Tibial nerve (tissue), 4 donors: ENCODE data around the gene MRPS34. TPM values are rescaled to one million over a fixed set of nuclear protein-coding genes. Genes with fewer than 3 reads are reported as not detected.

Source experiments
- DNase-seq, 2 donors: peaks; one replicate each; pipeline ENCODE4 v3.0.0-alpha.2; 2019; ENCODE audit warnings: low spot score in 2 of 2
- H3K27ac ChIP-seq, 4 donors: fragments of 200-600 bp; sonication (generic) in 3 of 4; one replicate each; pipeline ENCODE4 v1.5.1; 2017 to 2019; ENCODE audit warnings: mild to moderate bottlenecking in 1 of 4
- H3K27me3 ChIP-seq, 2 donors: fragments of 200-600 bp; sonication (generic) in 1 of 2; one replicate each; pipeline versions ENCODE4 v1.5.1 to v1.6.0; 2017 to 2019
- H3K36me3 ChIP-seq, 3 donors: fragments of 200-600 bp; sonication (generic); one replicate each; pipeline ENCODE4 v1.5.1; 2018 to 2019
- H3K4me1 ChIP-seq, 4 donors: fragments of 200-600 bp; sonication (generic) in 3 of 4; one replicate each; pipeline ENCODE4 v1.5.1; 2017 to 2019
- H3K4me3 ChIP-seq, 4 donors: fragments of 200-600 bp; sonication (generic) in 3 of 4; one replicate each; pipeline ENCODE4 v1.5.1; 2017 to 2019; ENCODE audit warnings: mild to moderate bottlenecking in 1 of 4, moderate library complexity in 1 of 4
- H3K9me3 ChIP-seq, 4 donors: fragments of 200-600 bp; sonication (generic) in 3 of 4; one replicate each; pipeline ENCODE4 v1.5.1; 2017 to 2019
- CTCF ChIP-seq, 5 experiments: fragments of 200-600 bp in 3 of 5; fragments of 450-650 bp in 2 of 5; sonication (generic) in 3 of 5; IDR thresholded peaks; one replicate each; pipeline ENCODE4 v1.5.1; 2016 to 2019; ENCODE audit warnings: antibody characterized with exemption in 5 of 5, mild to moderate bottlenecking in 3 of 5, moderate library complexity in 2 of 5
- EP300 ChIP-seq, 2 donors: sonication (generic); formaldehyde crosslinking; IDR thresholded peaks; one replicate each; pipeline ENCODE4 v1.6.1; 2017; ENCODE audit warnings: antibody characterized with exemption in 2 of 2, mild to moderate bottlenecking in 1 of 2
- POLR2A ChIP-seq, 2 donors: fragments of 450-650 bp; IDR thresholded peaks; one replicate each; pipeline ENCODE4 v1.6.1; 2017; ENCODE audit warnings: antibody characterized with exemption in 2 of 2, mild to moderate bottlenecking in 2 of 2, moderate library complexity in 2 of 2
- WGBS, 2 donors: methylation state at CpG; one replicate each; pipeline ENCODE4 v1.1.5; 2018; 5-methylcytosine and 5-hydroxymethylcytosine counted together
- total RNA-seq, 4 donors: library from RNA; depleted of rRNA; stranded (reverse); fragments of >200 nt; gene quantifications; one replicate each; pipeline ENCODE4 v1.1.0, GENCODE V29; 2016

Gene MRPS34
- total RNA-seq, 4 donors from 2014 or later, result 58.1 to 121 (median 81.0) TPM

GRCh38 chr16:1759511-1759910 is 13.4 kb downstream of the MRPS34 start:
- Histone ChIP-seq H3K4me1 (peaks cover 0 to 13% (median 0%) of the 10 kb centered on the region in 4 donors), H3K9me3 (no peaks in the 10 kb centered on the region), H3K4me3 (no peak overlapping the region), H3K36me3 (peaks cover 0 to 98% (median 20%) of the 10 kb centered on the region in 3 donors), H3K27me3 (no peaks in the 10 kb centered on the region), H3K27ac (no peak overlapping the region)
- TF ChIP-seq CTCF (IDR thresholded peaks at IDR 0.05) (no peak), POLR2A (IDR thresholded peaks at IDR 0.05) (no peak), EP300 (IDR thresholded peaks at IDR 0.05) (no peak)
- 92 to 93% methylated on average over 20 to 21 of the region's 21 CpGs for WGBS, 2 donors
- no peak for DNase-seq

GRCh38 chr16:1758923-1759322 is 14.0 kb downstream of the MRPS34 start:
- Histone ChIP-seq H3K27me3 (no peaks in the 10 kb centered on the region), H3K27ac (no peak overlapping the region), H3K9me3 (no peaks in the 10 kb centered on the region), H3K4me1 (peaks cover 0 to 8% (median 0%) of the 10 kb centered on the region in 4 donors), H3K36me3 (peaks cover 0 to 98% (median 18%) of the 10 kb centered on the region in 3 donors), H3K4me3 (no peak overlapping the region)
- TF ChIP-seq CTCF (IDR thresholded peaks at IDR 0.05) (no peak), EP300 (IDR thresholded peaks at IDR 0.05) (no peak), POLR2A (IDR thresholded peaks at IDR 0.05) (no peak)
- 77 to 83% methylated on average over 17 to 18 of the region's 18 CpGs for WGBS, 2 donors
- DNase-seq, result no peak

- no peak for DNase-seq
- H3K9me3 ChIP-seq, result no peaks in the 10 kb centered on the region
- peaks cover 0 to 92% (median 13%) of the 10 kb centered on the region in 3 donors for H3K36me3 ChIP-seq
- H3K4me3 ChIP-seq, result no peak overlapping the region
- H3K27me3 ChIP-seq, result no peaks in the 10 kb centered on the region
- 91 to 93% methylated on average over 30 to 37 of the region's 37 CpGs for WGBS, 2 donors
- TF ChIP-seq CTCF (IDR thresholded peaks at IDR 0.05) (no peak), EP300 (IDR thresholded peaks at IDR 0.05) (no peak), POLR2A (IDR thresholded peaks at IDR 0.05) (no peak)
- H3K27ac ChIP-seq, result peak overlapping the region in 1 of 4 donors; percentile 7
- H3K4me1 ChIP-seq, result no peaks in the 10 kb centered on the region
Measured at GRCh38 chr16:1757714-1758461, 15.0 kb downstream of the MRPS34 start.

GRCh38 chr16:1754204-1754603 is 18.7 kb downstream of the MRPS34 start:
- 85 to 89% methylated on average over 12 of the region's 12 CpGs for WGBS, 2 donors
- H3K9me3 ChIP-seq, result no peaks in the 10 kb centered on the region
- peaks cover 0 to 92% (median 18%) of the 10 kb centered on the region in 3 donors for H3K36me3 ChIP-seq
- no peak overlapping the region for H3K4me3 ChIP-seq
- DNase-seq, result no peak
- no peaks in the 10 kb centered on the region for H3K4me1 ChIP-seq
- no peak overlapping the region for H3K27ac ChIP-seq
- H3K27me3 ChIP-seq, result no peaks in the 10 kb centered on the region
- TF ChIP-seq EP300 (IDR thresholded peaks at IDR 0.05), result no peak
- TF ChIP-seq POLR2A (IDR thresholded peaks at IDR 0.05), result no peak
- no peak for TF ChIP-seq CTCF (IDR thresholded peaks at IDR 0.05)

- Histone ChIP-seq H3K9me3 (no peaks in the 10 kb centered on the region), H3K27me3 (no peaks in the 10 kb centered on the region), H3K4me3 (no peak overlapping the region), H3K4me1 (no peaks in the 10 kb centered on the region), H3K36me3 (peaks cover 0 to 92% (median 31%) of the 10 kb centered on the region in 3 donors), H3K27ac (no peak overlapping the region)
- no peak for DNase-seq
- WGBS, 2 donors, result 92 to 94% methylated on average over 14 of the region's 14 CpGs
- TF ChIP-seq EP300 (IDR thresholded peaks at IDR 0.05), result no peak
- no peak for TF ChIP-seq POLR2A (IDR thresholded peaks at IDR 0.05)
- no peak for TF ChIP-seq CTCF (IDR thresholded peaks at IDR 0.05)
Measured at GRCh38 chr16:1752853-1753252, 20.1 kb downstream of the MRPS34 start.
